NB4 (cell line): Measurements from ENCODE around the gene TMEM72.
A peak's percentile ranks its signal among the peaks of the same experiment; 100 is the strongest.

ENCODE experiments used
- DNase-seq: peaks from one replicate; pipeline ENCODE4 v3.0.0; 2010; ENCODE audit warnings: low read depth
- H3K4me3 ChIP-seq: one replicate; pipeline ENCODE4 v1.5.1; 2011; ENCODE audit warnings: mild to moderate bottlenecking, low read depth, low read length, moderate library complexity
- CTCF ChIP-seq: IDR thresholded peaks from one replicate; pipeline ENCODE4 v1.5.1; 2012; ENCODE audit warnings: low read depth, low read length
- MAX ChIP-seq: IDR thresholded peaks from 2 replicates; pipeline ENCODE4 v1.6.1; 2011; ENCODE audit warnings: low read depth, low read length
- MYC ChIP-seq: IDR thresholded peaks from 2 replicates; pipeline ENCODE4 v1.6.1; 2011; ENCODE audit warnings: low read depth, low read length
- POLR2A ChIP-seq: IDR thresholded peaks from 2 replicates; pipeline ENCODE4 v1.6.1; 2011; ENCODE audit warnings: mild to moderate bottlenecking; ENCODE audit not compliant: insufficient read length; ENCODE audit errors: extremely low read depth

Gene TMEM72

GRCh38 chr10:44897049-44897448 is 14.1 kb upstream of the TMEM72 start:
- TF ChIP-seq POLR2A (no peak), CTCF (no peak), MAX (no peak), MYC (no peak)
- no peak for DNase-seq
- H3K4me3 ChIP-seq, result no peak overlapping the region

- no peak overlapping the region for H3K4me3 ChIP-seq
- TF ChIP-seq MYC (no peak), MAX (no peak), CTCF (no peak), POLR2A (no peak)
- DNase-seq, result no peak
These were observed 12.5 kb upstream of the TMEM72 start for GRCh38 chr10:44898665-44899064.

- TF ChIP-seq MYC (no peak), POLR2A (no peak), CTCF (no peak), MAX (no peak)
- no peak overlapping the region for H3K4me3 ChIP-seq
- no peak for DNase-seq
These were observed 11.6 kb upstream of the TMEM72 start for GRCh38 chr10:44899450-44900080.

- TF ChIP-seq CTCF (no peak), MAX (peak; percentile 56; the same call in 1 of the 2 replicates)
- peak; percentile 61 for DNase-seq
These were observed 8.1 kb upstream of the TMEM72 start for GRCh38 chr10:44902941-44903545.

GRCh38 chr10:44906486-44906885 is 4.7 kb upstream of the TMEM72 start:
- DNase-seq, result peak; percentile 63
- H3K4me3 ChIP-seq, result no peak overlapping the region
- TF ChIP-seq MAX (no peak), CTCF (no peak), POLR2A (no peak)

More at GRCh38 chr10:44902941-44903545, 8.1 kb upstream of the TMEM72 start:
- H3K4me3 ChIP-seq, result no peak overlapping the region
